GM12878 (cell line): ENCODE measurements around the gene GYS2. TPM values are rescaled to one million over a fixed set of nuclear protein-coding genes. Genes with fewer than 3 reads are reported as not detected.

Experiments used
- ATAC-seq: fragments of 200-7000 bp; cut with Tn5 transposase; 3 replicates; pipeline ENCODE4 v1.9.1; 2020; ENCODE audit warnings: mild to moderate bottlenecking, moderate library complexity
- BruUV-seq: library from RNA; stranded (reverse); fragments of 400-500 nt; replicated peaks from 2 replicates; lab custom pipeline; 2021; lab: Mats Ljungman, UMichigan
- CTCF ChIA-PET: fragments of 300-600 bp; sonication (Branson Sonifier 250); formaldehyde crosslinking; extraction: SDS; loops from one replicate; lab custom pipeline; 2021; ENCODE audit warnings: inconsistent platforms; lab: Yijun Ruan, JAX
- POLR2A ChIA-PET: fragments of 350-600 bp; formaldehyde crosslinking; extraction: SDS; loops from one replicate; lab custom pipeline; 2021; ENCODE audit warnings: inconsistent platforms; lab: Charles Lee
- RAD21 ChIA-PET: fragments of 300-600 bp; sonication (Branson Sonifier 250); formaldehyde crosslinking; loops from one replicate; lab custom pipeline; 2023; ENCODE audit warnings: antibody characterized with exemption; ENCODE audit not compliant: unreplicated experiment; lab: Charles Lee
- SMC1A ChIA-PET: fragments of 300-600 bp; sonication (Branson Sonifier 250); formaldehyde crosslinking; loops from one replicate; lab custom pipeline; 2023; ENCODE audit not compliant: unreplicated experiment, uncharacterized antibody; lab: Charles Lee
- DNase-seq: peaks from one replicate; pipeline ENCODE4 v3.0.0-alpha.2; 2011; ENCODE audit warnings: low read depth, low spot score
- FAIRE-seq: peaks from 3 replicates; lab custom pipeline; 2011; peaks lifted over from hg19 to GRCh38; lab: Jason Lieb, UNC
- H2AFZ ChIP-seq: 2 replicates; pipeline ENCODE4 v1.6.0; 2011; ENCODE audit warnings: low read depth, low read length, control low read depth; ENCODE audit not compliant: control insufficient read depth
- H3K27ac ChIP-seq: 2 replicates; pipeline ENCODE4 v1.5.1; 2011; ENCODE audit warnings: control low read depth; ENCODE audit not compliant: control insufficient read depth, insufficient read depth
- H3K27me3 ChIP-seq, 2 experiments: replicated peaks in 1 of 2; 2 replicates each; pipeline versions ENCODE4 v1.6.0 to v1.6.1; 2011; ENCODE audit warnings: low read length in 1 of 2; ENCODE audit not compliant: control insufficient read depth in 2 of 2, insufficient read depth in 2 of 2
- H3K36me3 ChIP-seq, 2 experiments: 2 replicates each; pipeline ENCODE4 v1.5.1; 2011; ENCODE audit warnings: low read length in 1 of 2; ENCODE audit not compliant: control insufficient read depth in 2 of 2, insufficient read depth in 2 of 2
- H3K4me1 ChIP-seq: 2 replicates; pipeline ENCODE4 v1.6.1; 2011; ENCODE audit warnings: mild to moderate bottlenecking, low read length, moderate library complexity, mixed read lengths; ENCODE audit not compliant: control insufficient read depth, insufficient read depth
- H3K4me2 ChIP-seq: 2 replicates; pipeline ENCODE4 v1.6.0; 2011; ENCODE audit warnings: control low read depth; ENCODE audit not compliant: control insufficient read depth, insufficient read depth
- H3K4me3 ChIP-seq: fragments of 200-600 bp; sonication (generic); 2 replicates; pipeline ENCODE4 v1.5.1; 2016
- H3K79me2 ChIP-seq: 2 replicates; pipeline ENCODE4 v1.6.0; 2011; ENCODE audit warnings: low read length; ENCODE audit not compliant: control insufficient read depth, insufficient read depth
- H3K9ac ChIP-seq: 2 replicates; pipeline ENCODE4 v1.8.0; 2011; ENCODE audit warnings: low read length, control low read depth, mixed read lengths; ENCODE audit not compliant: control insufficient read depth, insufficient read depth
- H3K9me3 ChIP-seq: replicated peaks from 3 replicates; pipeline ENCODE4 v1.5.1; 2011; ENCODE audit warnings: mild to moderate bottlenecking, low read length; ENCODE audit not compliant: control insufficient read depth, insufficient read depth
- H4K20me1 ChIP-seq: 2 replicates; pipeline ENCODE4 v1.6.0; 2011; ENCODE audit not compliant: control insufficient read depth, insufficient read depth
- ATF7 ChIP-seq: fragments of 450-650 bp; IDR thresholded peaks from 2 replicates; pipeline ENCODE4 v1.6.1; 2016; ENCODE audit warnings: low read depth, mild to moderate bottlenecking
- CREB1 ChIP-seq: IDR thresholded peaks from 2 replicates; pipeline ENCODE4 v1.6.1; 2012; ENCODE audit warnings: low read depth, mild to moderate bottlenecking, inconsistent platforms
- EP300 ChIP-seq, 2 experiments: fragments of 150-350 bp in 1 of 2; IDR thresholded peaks; 2 replicates each; pipeline ENCODE4 v1.6.1; 2011 to 2012; ENCODE audit warnings: low read depth in 2 of 2, low read length in 2 of 2, borderline replicate concordance in 1 of 2, improper control_type of control experiment in 1 of 2, inconsistent platforms in 1 of 2; ENCODE audit not compliant: control insufficient read depth in 1 of 2
- FOXM1 ChIP-seq: IDR thresholded peaks from 2 replicates; pipeline ENCODE4 v1.6.1; 2012; ENCODE audit warnings: low read depth, mild to moderate bottlenecking, inconsistent platforms, low read length, moderate library complexity
- GABPA ChIP-seq: IDR thresholded peaks from 2 replicates; pipeline ENCODE4 v1.6.1; 2014; ENCODE audit warnings: antibody characterized with exemption, low read depth, mild to moderate bottlenecking, inconsistent platforms
- GATAD2B ChIP-seq: fragments of 450-650 bp; conservative IDR thresholded peaks from 2 replicates; pipeline ENCODE4 v1.6.1; 2017; ENCODE audit warnings: low read depth, mild to moderate bottlenecking, moderate library complexity
- MEF2A ChIP-seq: IDR thresholded peaks from 2 replicates; pipeline ENCODE4 v1.6.1; 2011; ENCODE audit warnings: low read depth, mild to moderate bottlenecking, low read length, moderate library complexity; ENCODE audit not compliant: insufficient read depth
- MLLT1 ChIP-seq: fragments of 450-650 bp; IDR thresholded peaks from 2 replicates; pipeline ENCODE4 v1.6.1; 2016; ENCODE audit warnings: mild to moderate bottlenecking
- MTA2 ChIP-seq: fragments of 450-650 bp; IDR thresholded peaks from 2 replicates; pipeline ENCODE4 v1.6.1; 2016; ENCODE audit warnings: low read depth, mild to moderate bottlenecking, moderate library complexity
- NFYA ChIP-seq: IDR thresholded peaks from 2 replicates; pipeline ENCODE4 v1.6.1; 2011; ENCODE audit warnings: low read depth, mild to moderate bottlenecking, low read length, improper control_type of control experiment, borderline replicate concordance
- NRF1 ChIP-seq: conservative IDR thresholded peaks from 2 replicates; pipeline ENCODE4 v1.6.1; 2011; ENCODE audit warnings: mild to moderate bottlenecking, low read depth, low read length, improper control_type of control experiment
- SIX5 ChIP-seq: IDR thresholded peaks from 2 replicates; pipeline ENCODE4 v1.6.1; 2011; ENCODE audit warnings: mild to moderate bottlenecking, low read depth, low read length, moderate library complexity; ENCODE audit not compliant: severe bottlenecking
- SMARCA5 ChIP-seq: fragments of 450-650 bp; IDR thresholded peaks from 2 replicates; pipeline ENCODE4 v1.6.1; 2017; ENCODE audit warnings: mild to moderate bottlenecking
- WGBS: methylation state at CpG from one replicate; pipeline ENCODE4 v1.1.6; 2016; ENCODE audit warnings: low lambda C conversion rate; ENCODE audit not compliant: insufficient replicate concordance, insufficient coverage; ENCODE audit errors: missing lambda C conversion rate; 5-methylcytosine and 5-hydroxymethylcytosine counted together
- in situ Hi-C: fragments of 300-500 bp; cut with MboI; formaldehyde crosslinking; loops from 9 replicates; pipeline ENCODE4 v1.14.3; 2018; ENCODE audit warnings: mixed read lengths
- intact Hi-C: fragments of 100-400 bp; cut with micrococcal nuclease; formaldehyde crosslinking; loops from one replicate; pipeline ENCODE4 v1.14.2; 2022; ENCODE audit not compliant: unreplicated experiment
- polyA plus RNA-seq, 11 experiments: library from polyadenylated mRNA; depleted of rRNA in 4 of 11; unstranded in 6 of 11; stranded (reverse) in 5 of 11; fragments of >200 nt; fragmentation: Nextera tagmentation in 4 of 11; fragmentation: Illumina TruSeq in 1 of 11; extraction: Ambion mirVana in 4 of 11; extraction: Trizol in 1 of 11; gene quantifications; 1 replicate in 1 of 11; 2 replicates in 10 of 11; pipeline versions ENCODE4 v1.2.1 to v1.2.3, GENCODE V29; 2011 to 2016; ENCODE audit warnings: inconsistent platforms in 2 of 11, missing spikeins in 2 of 11, low read depth in 1 of 11
- total RNA-seq, 4 experiments: library from RNA; depleted of rRNA in 3 of 4; stranded (reverse); fragments of >200 nt in 3 of 4; fragmentation: Illumina TruSeq in 1 of 4; extraction: Trizol in 1 of 4; gene quantifications; 2 replicates each; pipeline versions ENCODE4 v1.2.1 to v1.2.3, GENCODE V29; 2013 to 2021
- TF ChIP-seq, protein P1 (sequence below): fragments of 450-650 bp; IDR thresholded peaks from 2 replicates; pipeline ENCODE4 v1.6.1; 2017; ENCODE audit warnings: low read depth, mild to moderate bottlenecking, moderate library complexity
- TF ChIP-seq, protein P2 (sequence below): fragments of 450-650 bp; IDR thresholded peaks from 2 replicates; pipeline ENCODE4 v1.6.1; 2018; ENCODE audit warnings: mild to moderate bottlenecking, low read depth, moderate library complexity; ENCODE audit not compliant: partially characterized antibody
- TF ChIP-seq, protein P3 (sequence below): IDR thresholded peaks from 2 replicates; pipeline ENCODE4 v1.6.1; 2011; ENCODE audit warnings: borderline replicate concordance, low read depth, mild to moderate bottlenecking, moderate library complexity, low read length; ENCODE audit not compliant: insufficient read depth, poor library complexity, severe bottlenecking

GYS2 gene
- total and polyA plus RNA-seq, 10 of the 15 experiments (the other 5 are each of a cell fraction or from before 2014, with no cell fraction given), result not detected

- TF ChIP-seq, protein P1, sequence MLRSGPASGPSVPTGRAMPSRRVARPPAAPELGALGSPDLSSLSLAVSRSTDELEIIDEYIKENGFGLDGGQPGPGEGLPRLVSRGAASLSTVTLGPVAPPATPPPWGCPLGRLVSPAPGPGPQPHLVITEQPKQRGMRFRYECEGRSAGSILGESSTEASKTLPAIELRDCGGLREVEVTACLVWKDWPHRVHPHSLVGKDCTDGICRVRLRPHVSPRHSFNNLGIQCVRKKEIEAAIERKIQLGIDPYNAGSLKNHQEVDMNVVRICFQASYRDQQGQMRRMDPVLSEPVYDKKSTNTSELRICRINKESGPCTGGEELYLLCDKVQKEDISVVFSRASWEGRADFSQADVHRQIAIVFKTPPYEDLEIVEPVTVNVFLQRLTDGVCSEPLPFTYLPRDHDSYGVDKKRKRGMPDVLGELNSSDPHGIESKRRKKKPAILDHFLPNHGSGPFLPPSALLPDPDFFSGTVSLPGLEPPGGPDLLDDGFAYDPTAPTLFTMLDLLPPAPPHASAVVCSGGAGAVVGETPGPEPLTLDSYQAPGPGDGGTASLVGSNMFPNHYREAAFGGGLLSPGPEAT, result no peak
- TF ChIP-seq FOXM1 (no peak), MLLT1 (no peak), MTA2 (no peak), NFYA (no peak), GABPA (no peak)
Measured at GRCh38 chr12:21543151-21543550, 61.5 kb downstream of the GYS2 start (continued).

- H3K9ac ChIP-seq, result no peak overlapping the region
- WGBS, result 16% methylated on average over 5 of the region's 5 CpGs
- H3K9me3 ChIP-seq, result no peaks in the 10 kb centered on the region
- POLR2A ChIA-PET, result interaction anchor here (0.6 kb wide), 1 partner anchor 34 kb away, joined by 4 read pairs; no protein-coding TSS in a partner anchor
- H3K4me3 ChIP-seq, result no peak overlapping the region
- no TSS peak for BruUV-seq
- no peak for FAIRE-seq
- SMC1A ChIA-PET, result no interaction called here
- in situ Hi-C loops (no loop called here), intact Hi-C loops (no loop called here)
- TF ChIP-seq SMARCA5 (no peak), MEF2A (no peak), GABPA (no peak), GATAD2B (no peak), SIX5 (no peak), NRF1 (no peak), EP300 (IDR thresholded peaks at IDR 0.05; ENCODE audit: borderline replicate concordance in 1 of 2, control insufficient read depth in 1 of 2, low read depth in 2 of 2, low read length in 2 of 2) (no peak), ATF7 (no peak), CREB1 (no peak)
- TF ChIP-seq, protein P2, sequence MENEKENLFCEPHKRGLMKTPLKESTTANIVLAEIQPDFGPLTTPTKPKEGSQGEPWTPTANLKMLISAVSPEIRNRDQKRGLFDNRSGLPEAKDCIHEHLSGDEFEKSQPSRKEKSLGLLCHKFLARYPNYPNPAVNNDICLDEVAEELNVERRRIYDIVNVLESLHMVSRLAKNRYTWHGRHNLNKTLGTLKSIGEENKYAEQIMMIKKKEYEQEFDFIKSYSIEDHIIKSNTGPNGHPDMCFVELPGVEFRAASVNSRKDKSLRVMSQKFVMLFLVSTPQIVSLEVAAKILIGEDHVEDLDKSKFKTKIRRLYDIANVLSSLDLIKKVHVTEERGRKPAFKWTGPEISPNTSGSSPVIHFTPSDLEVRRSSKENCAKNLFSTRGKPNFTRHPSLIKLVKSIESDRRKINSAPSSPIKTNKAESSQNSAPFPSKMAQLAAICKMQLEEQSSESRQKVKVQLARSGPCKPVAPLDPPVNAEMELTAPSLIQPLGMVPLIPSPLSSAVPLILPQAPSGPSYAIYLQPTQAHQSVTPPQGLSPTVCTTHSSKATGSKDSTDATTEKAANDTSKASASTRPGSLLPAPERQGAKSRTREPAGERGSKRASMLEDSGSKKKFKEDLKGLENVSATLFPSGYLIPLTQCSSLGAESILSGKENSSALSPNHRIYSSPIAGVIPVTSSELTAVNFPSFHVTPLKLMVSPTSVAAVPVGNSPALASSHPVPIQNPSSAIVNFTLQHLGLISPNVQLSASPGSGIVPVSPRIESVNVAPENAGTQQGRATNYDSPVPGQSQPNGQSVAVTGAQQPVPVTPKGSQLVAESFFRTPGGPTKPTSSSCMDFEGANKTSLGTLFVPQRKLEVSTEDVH, result no peak
- TF ChIP-seq, protein P3, sequence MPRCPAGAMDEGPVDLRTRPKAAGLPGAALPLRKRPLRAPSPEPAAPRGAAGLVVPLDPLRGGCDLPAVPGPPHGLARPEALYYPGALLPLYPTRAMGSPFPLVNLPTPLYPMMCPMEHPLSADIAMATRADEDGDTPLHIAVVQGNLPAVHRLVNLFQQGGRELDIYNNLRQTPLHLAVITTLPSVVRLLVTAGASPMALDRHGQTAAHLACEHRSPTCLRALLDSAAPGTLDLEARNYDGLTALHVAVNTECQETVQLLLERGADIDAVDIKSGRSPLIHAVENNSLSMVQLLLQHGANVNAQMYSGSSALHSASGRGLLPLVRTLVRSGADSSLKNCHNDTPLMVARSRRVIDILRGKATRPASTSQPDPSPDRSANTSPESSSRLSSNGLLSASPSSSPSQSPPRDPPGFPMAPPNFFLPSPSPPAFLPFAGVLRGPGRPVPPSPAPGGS, result no peak
- ATAC-seq, result peak; percentile 21; the same call in 2 of the 3 replicates
- RAD21 ChIA-PET, result no interaction called here
- no peak overlapping the region for H3K27ac ChIP-seq
- no peak overlapping the region for H2AFZ ChIP-seq
- H3K27me3 ChIP-seq, result no peaks in the 10 kb centered on the region
- H3K36me3 ChIP-seq, result no peaks in the 10 kb centered on the region
- H3K4me2 ChIP-seq, result no peak overlapping the region
- H3K4me1 ChIP-seq, result no peaks in the 10 kb centered on the region
- CTCF ChIA-PET, result interaction anchor here (1.1 kb wide), 1 partner anchor 9 kb away, joined by 3 read pairs; no protein-coding TSS in a partner anchor
- no peak for DNase-seq
- no peaks in the 10 kb centered on the region for H3K79me2 ChIP-seq
- no peaks in the 10 kb centered on the region for H4K20me1 ChIP-seq
Measured at GRCh38 chr12:21542403-21542802, 62.2 kb downstream of the GYS2 start.
